Large intestine (tissue), 12 donors: ENCODE data around the gene ADGRF1. TPM values are rescaled to one million over a fixed set of nuclear protein-coding genes. Genes with fewer than 3 reads are reported as not detected.
"Not testable (repeated sequence)": the region's sequence is repeated elsewhere in the genome, so short reads cannot be mapped to it uniquely, and the experiment has no call there.

Source experiments
- DNase-seq, 2 donors: peaks; one replicate each; pipeline versions ENCODE4 v3.0.0 to v3.0.0-alpha.2; 2013
- H3K27ac ChIP-seq: one replicate; pipeline ENCODE4 v1.5.1; 2013; ENCODE audit warnings: low read length
- H3K27me3 ChIP-seq: 2 replicates; pipeline ENCODE4 v1.6.1; 2013; ENCODE audit warnings: low read length; ENCODE audit not compliant: control insufficient read depth, insufficient read depth
- H3K36me3 ChIP-seq: 2 replicates; pipeline ENCODE4 v1.6.1; 2013; ENCODE audit warnings: low read length; ENCODE audit not compliant: control insufficient read depth, insufficient read depth
- H3K4me1 ChIP-seq: one replicate; pipeline ENCODE4 v1.6.1; 2013; ENCODE audit warnings: low read length; ENCODE audit not compliant: control insufficient read depth, insufficient read depth
- H3K4me3 ChIP-seq: one replicate; pipeline ENCODE4 v1.5.1; 2013; ENCODE audit warnings: low read length
- H3K9me3 ChIP-seq: one replicate; pipeline ENCODE4 v1.6.1; 2013; ENCODE audit warnings: mild to moderate bottlenecking, low read depth, low read length, moderate library complexity; ENCODE audit not compliant: control insufficient read depth
- WGBS: methylation state at CpG from one replicate; pipeline ENCODE4 v1.1.5; 2013; ENCODE audit warnings: low lambda C conversion rate; ENCODE audit not compliant: insufficient coverage; 5-methylcytosine and 5-hydroxymethylcytosine counted together
- long read RNA-seq, 11 donors: transcript quantifications; one replicate each; lab custom pipeline, GENCODE V29; 2026
- polyA plus RNA-seq: library from polyadenylated mRNA; unstranded; fragments of 120-200 nt; gene quantifications from one replicate; pipeline ENCODE4 v1.2.1, GENCODE V29; 2013

ADGRF1 gene
- 1.2 TPM for polyA plus RNA-seq
- long read RNA-seq, donor 1: 0 reads
- long read RNA-seq, donor 2: 0 reads
- long read RNA-seq, donor 3: 0 reads
- long read RNA-seq, donor 4: 0 reads
- long read RNA-seq, donor 5: 0 reads
- long read RNA-seq, donor 6: 0 reads
- long read RNA-seq, donor 7: 0 reads
- long read RNA-seq, donor 8, full-length matches to known transcripts: 1 of 1 reads
- long read RNA-seq, donor 8, partial matches to known transcripts: 0 of 1 reads
- long read RNA-seq, donor 8, other reads (novel, unspliced or antisense): 0 of 1 reads
- long read RNA-seq, donor 9: 0 reads
- long read RNA-seq, donor 10: 0 reads
- long read RNA-seq, donor 11: 0 reads

- no peak within 1 kb of the TSS for H3K4me3 ChIP-seq
These were observed at the start of gene ADGRF1 for GRCh38 chr6:47042275-47042791. ADGRF1 (minus strand) TSS chr6:47042332; CDS start chr6:47029061, 13,271 bp downstream.

GRCh38 chr6:47090881-47091280 is 48.7 kb upstream of the ADGRF1 start:
- H3K4me1 ChIP-seq: peaks cover 26% of the 10 kb centered on the region
- no peak overlapping the region for H3K4me3 ChIP-seq
- WGBS: no CpG with 5 or more reads among the region's 6 CpGs
- peak in 1 of 2 donors; percentile 49 for DNase-seq
- H3K27me3 ChIP-seq: no peaks in the 10 kb centered on the region
- H3K27ac ChIP-seq: no peak overlapping the region
- H3K9me3 ChIP-seq: no peaks in the 10 kb centered on the region
- H3K36me3 ChIP-seq: no peaks in the 10 kb centered on the region

More at GRCh38 chr6:47042275-47042791, at the start of gene ADGRF1:
- Histone ChIP-seq H3K27ac (no peak within 1 kb of the TSS), H3K27me3 (no peaks in the 10 kb centered on the region), H3K36me3 (no peaks in the 10 kb centered on the region), H3K4me1 (no peaks in the 10 kb centered on the region), H3K9me3 (no peaks in the 10 kb centered on the region)
- WGBS: no CpG with 5 or more reads among the region's 3 CpGs
- peak in 1 of 2 donors; percentile 23 for DNase-seq

GRCh38 chr6:47089473-47089872 is 47.3 kb upstream of the ADGRF1 start:
- no CpG with 5 or more reads among the region's 4 CpGs for WGBS
- not testable (repeated sequence) for DNase-seq, H3K27ac ChIP-seq, H3K36me3 ChIP-seq, H3K9me3 ChIP-seq, H3K4me3 ChIP-seq, H3K27me3 ChIP-seq
- peaks cover 21% of the 10 kb centered on the region for H3K4me1 ChIP-seq

GRCh38 chr6:47086051-47086770 is 44.1 kb upstream of the ADGRF1 start:
- Histone ChIP-seq H3K36me3 (no peaks in the 10 kb centered on the region), H3K27ac (no peak overlapping the region), H3K27me3 (no peaks in the 10 kb centered on the region), H3K9me3 (no peaks in the 10 kb centered on the region), H3K4me1 (no peaks in the 10 kb centered on the region), H3K4me3 (no peak overlapping the region)
- no peak for DNase-seq
- no CpG with 5 or more reads among the region's 4 CpGs for WGBS

- Histone ChIP-seq H3K4me1 (no peaks in the 10 kb centered on the region), H3K27me3 (no peaks in the 10 kb centered on the region), H3K27ac (no peak overlapping the region), H3K4me3 (no peak overlapping the region), H3K36me3 (no peaks in the 10 kb centered on the region), H3K9me3 (no peaks in the 10 kb centered on the region)
- 100% methylated on average over 1 of the region's 2 CpGs for WGBS
- DNase-seq: no peak
These were observed 42.5 kb upstream of the ADGRF1 start for GRCh38 chr6:47084610-47085009.

GRCh38 chr6:47083586-47084047 is 41.5 kb upstream of the ADGRF1 start:
- no CpG with 5 or more reads among the region's 3 CpGs for WGBS
- Histone ChIP-seq H3K4me3 (no peak overlapping the region), H3K36me3 (no peaks in the 10 kb centered on the region), H3K9me3 (no peaks in the 10 kb centered on the region), H3K4me1 (no peaks in the 10 kb centered on the region), H3K27ac (no peak overlapping the region), H3K27me3 (no peaks in the 10 kb centered on the region)
- peak; percentile 62 to 69 for DNase-seq

- DNase-seq: no peak
- Histone ChIP-seq H3K4me1 (no peaks in the 10 kb centered on the region), H3K4me3 (no peak overlapping the region), H3K27ac (no peak overlapping the region), H3K27me3 (no peaks in the 10 kb centered on the region), H3K9me3 (no peaks in the 10 kb centered on the region), H3K36me3 (no peaks in the 10 kb centered on the region)
- WGBS: 100% methylated on average over 1 of the region's 5 CpGs
These were observed 38.0 kb upstream of the ADGRF1 start for GRCh38 chr6:47080083-47080596.

GRCh38 chr6:47079638-47080037 is 37.5 kb upstream of the ADGRF1 start:
- WGBS: no CpG with 5 or more reads among the region's 7 CpGs
- Histone ChIP-seq H3K27ac (no peak overlapping the region), H3K27me3 (no peaks in the 10 kb centered on the region), H3K4me3 (no peak overlapping the region), H3K9me3 (no peaks in the 10 kb centered on the region), H3K36me3 (no peaks in the 10 kb centered on the region), H3K4me1 (no peaks in the 10 kb centered on the region)
- DNase-seq: no peak

- H3K36me3 ChIP-seq: no peaks in the 10 kb centered on the region
- no peaks in the 10 kb centered on the region for H3K9me3 ChIP-seq
- H3K27me3 ChIP-seq: no peaks in the 10 kb centered on the region
- no peak for DNase-seq
- no CpG with 5 or more reads among the region's 6 CpGs for WGBS
- no peak overlapping the region for H3K27ac ChIP-seq
- H3K4me3 ChIP-seq: no peak overlapping the region
- no peaks in the 10 kb centered on the region for H3K4me1 ChIP-seq
These were observed 36.9 kb upstream of the ADGRF1 start for GRCh38 chr6:47078991-47079390.
